ENCODE measurements around the gene PROM2.

Gene PROM2

DNA sequence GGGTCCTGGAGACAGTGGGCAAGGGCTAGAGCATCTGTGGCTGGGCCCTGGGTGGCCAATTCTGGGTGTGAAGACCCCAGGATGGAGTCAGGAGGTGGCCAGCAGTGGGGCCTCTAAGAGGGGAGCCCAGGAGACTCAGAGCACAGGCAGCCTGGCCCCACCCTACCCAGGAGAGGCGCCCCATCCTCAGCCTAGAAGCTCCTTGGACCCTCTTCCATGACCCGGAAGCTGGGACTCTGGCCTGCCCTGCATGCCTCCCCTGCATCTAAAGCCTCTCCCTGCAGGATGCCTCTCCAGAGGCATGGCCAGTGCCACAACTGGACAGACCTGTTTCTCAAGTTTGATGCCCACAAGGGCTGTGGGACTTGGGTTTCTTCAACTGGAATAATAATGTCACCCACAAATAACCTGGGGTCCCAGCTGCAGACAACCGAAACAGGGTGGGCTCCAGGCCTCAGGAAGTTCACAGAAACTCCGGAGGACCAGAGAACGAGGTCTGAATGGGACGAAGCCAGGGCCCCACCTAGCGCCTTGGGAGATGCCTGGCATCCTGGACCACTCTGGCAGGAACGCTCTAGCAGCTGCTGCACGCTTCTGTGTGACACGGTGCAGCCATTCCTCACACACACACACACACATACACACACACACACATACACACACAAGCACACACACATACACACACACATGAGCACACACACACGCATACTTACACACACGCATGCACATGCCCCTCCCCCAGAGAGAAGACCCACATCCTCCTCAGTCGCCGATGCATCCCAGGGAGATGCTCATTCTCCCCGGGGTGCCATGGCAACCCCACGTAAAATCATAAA, 39.3 kb downstream of the PROM2 start:
- no peak overlapping the region for H3K4me3 ChIP-seq (ENCODE audit: low read depth, low read length)
- TF ChIP-seq, protein P1, sequence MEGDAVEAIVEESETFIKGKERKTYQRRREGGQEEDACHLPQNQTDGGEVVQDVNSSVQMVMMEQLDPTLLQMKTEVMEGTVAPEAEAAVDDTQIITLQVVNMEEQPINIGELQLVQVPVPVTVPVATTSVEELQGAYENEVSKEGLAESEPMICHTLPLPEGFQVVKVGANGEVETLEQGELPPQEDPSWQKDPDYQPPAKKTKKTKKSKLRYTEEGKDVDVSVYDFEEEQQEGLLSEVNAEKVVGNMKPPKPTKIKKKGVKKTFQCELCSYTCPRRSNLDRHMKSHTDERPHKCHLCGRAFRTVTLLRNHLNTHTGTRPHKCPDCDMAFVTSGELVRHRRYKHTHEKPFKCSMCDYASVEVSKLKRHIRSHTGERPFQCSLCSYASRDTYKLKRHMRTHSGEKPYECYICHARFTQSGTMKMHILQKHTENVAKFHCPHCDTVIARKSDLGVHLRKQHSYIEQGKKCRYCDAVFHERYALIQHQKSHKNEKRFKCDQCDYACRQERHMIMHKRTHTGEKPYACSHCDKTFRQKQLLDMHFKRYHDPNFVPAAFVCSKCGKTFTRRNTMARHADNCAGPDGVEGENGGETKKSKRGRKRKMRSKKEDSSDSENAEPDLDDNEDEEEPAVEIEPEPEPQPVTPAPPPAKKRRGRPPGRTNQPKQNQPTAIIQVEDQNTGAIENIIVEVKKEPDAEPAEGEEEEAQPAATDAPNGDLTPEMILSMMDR (IDR thresholded peaks at IDR 0.05; ENCODE audit: borderline replicate concordance, insufficient read depth, low read depth, low read length) = no peak

DNA sequence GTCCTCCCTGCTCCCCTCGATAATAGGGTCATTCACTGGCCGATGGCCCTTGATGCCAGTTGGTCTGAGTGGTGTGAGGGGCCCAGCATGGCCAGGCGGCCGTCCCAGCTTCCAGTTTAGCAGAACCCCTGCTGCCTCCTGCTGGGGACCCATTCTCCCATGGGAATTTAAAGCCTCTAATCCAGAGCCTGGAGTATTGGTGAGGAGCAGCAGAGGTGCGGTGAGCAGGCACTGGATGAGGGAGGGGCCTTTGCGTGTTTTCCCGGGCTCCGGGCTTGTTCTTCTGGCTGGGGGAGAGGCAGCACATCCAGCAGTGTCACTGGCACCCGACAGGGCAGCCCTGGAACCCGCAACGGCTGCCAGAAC, 40.3 kb downstream of the PROM2 start:
- TF ChIP-seq, protein P1 (IDR thresholded peaks at IDR 0.05; ENCODE audit: borderline replicate concordance, insufficient read depth, low read depth, low read length) = no peak
- H3K4me3 ChIP-seq (ENCODE audit: low read depth, low read length) = no peak overlapping the region

DNA sequence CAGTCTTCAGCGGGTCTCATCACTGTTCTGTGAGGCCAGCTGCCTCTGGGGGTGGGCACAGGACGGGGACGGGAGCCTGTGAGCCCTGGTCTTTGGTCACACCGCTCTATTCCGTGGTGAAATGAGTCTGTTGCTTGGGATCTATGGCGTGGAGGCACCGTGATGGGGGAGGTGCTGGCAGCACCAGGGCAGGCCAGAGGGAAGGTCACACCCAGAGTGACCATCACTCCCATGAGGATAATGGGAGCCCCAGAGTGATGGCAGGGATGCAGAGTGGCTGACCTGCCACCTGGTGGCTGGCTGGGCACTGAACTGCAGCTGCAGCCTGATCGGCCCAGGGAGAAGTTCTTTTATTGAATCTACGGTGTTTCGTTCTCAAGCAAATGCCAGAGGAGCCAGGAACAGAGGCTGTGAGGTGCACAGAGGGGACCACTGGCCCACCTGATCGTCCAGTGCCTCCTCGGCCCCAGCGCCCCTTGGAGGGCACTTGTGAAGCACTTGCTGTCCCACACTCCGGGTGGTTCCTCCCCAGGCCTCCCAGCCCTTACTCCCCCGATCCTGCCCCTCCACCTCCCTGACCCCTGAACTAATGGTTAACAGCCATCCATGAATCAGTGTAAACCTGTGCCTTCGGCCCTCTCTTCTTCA, 40.8 kb downstream of the PROM2 start:
- no peak overlapping the region for H3K4me3 ChIP-seq (ENCODE audit: low read depth, low read length)
- TF ChIP-seq, protein P1 (IDR thresholded peaks at IDR 0.05; ENCODE audit: borderline replicate concordance, insufficient read depth, low read depth, low read length) = peak; percentile 52

DNA sequence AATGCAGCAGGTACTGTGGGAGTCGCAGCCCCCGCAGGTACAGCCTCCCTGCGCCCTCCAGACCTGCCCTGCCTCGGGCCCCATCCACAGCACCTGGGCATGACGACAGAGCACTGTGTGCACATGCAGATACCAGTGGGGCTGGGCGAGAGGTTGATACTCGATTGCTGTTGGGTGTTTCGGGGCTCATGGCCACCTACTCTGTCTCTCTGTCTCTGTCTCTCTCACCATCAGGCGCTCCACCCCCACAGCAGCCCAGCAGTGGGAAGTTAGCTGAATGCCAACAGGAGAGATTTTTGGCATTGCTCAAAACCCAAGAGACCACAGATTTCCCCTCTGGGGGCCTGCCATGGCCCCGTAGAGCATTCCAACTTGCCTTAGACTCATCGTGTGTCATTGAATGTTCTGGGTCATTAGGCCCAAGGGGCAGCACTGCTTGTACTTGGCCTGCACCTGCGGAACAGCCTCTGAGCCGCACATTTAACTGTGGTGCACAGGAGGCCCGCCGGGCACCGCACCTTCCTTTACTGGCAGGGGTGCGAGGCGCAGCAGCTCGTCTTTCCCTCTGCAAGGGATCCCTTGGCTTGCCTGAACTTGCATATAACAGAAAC, 41.7 kb downstream of the PROM2 start:
- TF ChIP-seq, protein P1 (IDR thresholded peaks at IDR 0.05; ENCODE audit: borderline replicate concordance, insufficient read depth, low read depth, low read length) = no peak
- no peak overlapping the region for H3K4me3 ChIP-seq (ENCODE audit: low read depth, low read length)

DNA sequence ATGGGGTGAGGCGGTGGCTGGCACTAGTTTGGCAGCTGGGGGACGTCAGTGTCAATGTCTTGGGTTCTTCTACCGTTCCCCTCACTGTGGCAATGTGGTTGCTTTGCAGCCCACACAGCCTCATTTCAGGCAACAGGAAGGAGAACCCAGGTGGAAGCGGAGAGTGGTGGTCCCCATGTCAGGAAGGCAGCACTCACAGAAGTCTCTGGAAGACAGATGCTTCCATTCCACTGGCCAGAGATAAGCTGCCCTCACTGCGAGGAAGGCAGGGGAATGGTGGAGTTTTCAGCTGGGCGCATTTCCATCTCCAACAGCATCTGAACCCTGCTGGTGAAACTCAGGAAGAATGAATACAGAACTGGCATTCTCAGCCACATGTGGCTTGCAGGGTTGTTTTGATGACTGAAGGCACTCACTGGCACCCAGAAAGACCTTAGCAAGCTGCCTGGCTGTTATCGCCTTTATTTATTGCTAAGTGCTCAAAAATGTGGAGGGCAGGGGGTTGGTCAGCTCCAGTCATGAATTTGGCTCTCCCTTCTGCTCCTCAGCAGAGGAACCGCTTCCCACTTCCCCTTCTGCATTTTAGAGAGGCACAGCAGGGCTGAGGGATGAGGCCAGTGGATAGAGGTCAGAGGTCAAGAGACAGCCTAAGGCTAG, 42.3 kb downstream of the PROM2 start:
- TF ChIP-seq, protein P1 (IDR thresholded peaks at IDR 0.05; ENCODE audit: borderline replicate concordance, insufficient read depth, low read depth, low read length) = no peak
- H3K4me3 ChIP-seq (ENCODE audit: low read depth, low read length) = no peak overlapping the region

DNA sequence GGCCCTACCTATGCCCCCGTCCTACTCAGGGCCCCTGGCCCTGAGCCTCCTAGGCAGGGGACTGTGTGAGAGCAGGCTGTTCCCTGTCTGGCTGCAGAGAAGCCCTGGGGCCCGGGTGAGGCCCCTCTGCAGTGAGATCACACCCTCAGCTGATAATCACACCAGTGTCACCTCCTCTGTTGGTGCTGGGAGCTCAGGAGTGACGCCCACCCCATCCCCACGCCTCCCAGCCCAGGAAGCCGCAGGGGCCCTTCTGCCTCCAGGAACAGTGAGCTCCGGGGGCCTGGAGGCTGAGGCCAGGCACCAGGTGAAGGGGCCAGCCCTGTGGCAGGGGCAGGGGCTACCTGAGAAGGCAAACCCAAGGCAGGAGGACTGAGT, 42.9 kb downstream of the PROM2 start:
- H3K4me3 ChIP-seq (ENCODE audit: low read depth, low read length) = no peak overlapping the region
- TF ChIP-seq, protein P1 (IDR thresholded peaks at IDR 0.05; ENCODE audit: borderline replicate concordance, insufficient read depth, low read depth, low read length) = no peak

Measured in GM12875 (cell line).